ENCODE results near the gene PRR20E. TPM values are rescaled to one million over a fixed set of nuclear protein-coding genes. Genes with fewer than 3 reads are reported as not detected.
"Not testable (repeated sequence)": the region's sequence is repeated elsewhere in the genome, so short reads cannot be mapped to it uniquely, and the experiment has no call there.

PRR20E gene
- total and polyA plus RNA-seq, 4 donors = not detected

GRCh38 chr13:57148106-57148505 is 18.9 kb upstream of the PRR20E start:
- intact Hi-C loops (cut with DNase I); H3K4me1 ChIP-seq (ENCODE audit: control insufficient read depth in 1 of 2, insufficient read depth in 2 of 2, low read length in 2 of 2); H3K4me3 ChIP-seq (ENCODE audit: low read length in 2 of 2); ATAC-seq (ENCODE audit: low FRiP score); H3K9me3 ChIP-seq (ENCODE audit: control insufficient read depth, low read length); H3K27me3 ChIP-seq (ENCODE audit: control insufficient read depth in 1 of 2, insufficient read depth in 2 of 2, low read length in 1 of 2); H3K36me3 ChIP-seq (ENCODE audit: control insufficient read depth in 1 of 2, insufficient read depth in 2 of 2, low read length in 1 of 2); DNase-seq; H3K27ac ChIP-seq (ENCODE audit: low read depth in 1 of 2, low read length in 2 of 2): not testable (repeated sequence)
- 90 to 96% methylated on average over 6 of the region's 14 CpGs for WGBS, 2 donors

GRCh38 chr13:57153761-57154160 is 13.2 kb upstream of the PRR20E start, which contains the start of gene PRR20C:
Gene PRR20C (plus strand): TSS chr13:57154061. CDS start chr13:57154448, 387 bp downstream.
- H3K27me3 ChIP-seq (ENCODE audit: control insufficient read depth in 1 of 2, insufficient read depth in 2 of 2, low read length in 1 of 2); H3K9me3 ChIP-seq (ENCODE audit: control insufficient read depth, low read length); intact Hi-C loops (cut with DNase I); DNase-seq; ATAC-seq (ENCODE audit: low FRiP score); H3K27ac ChIP-seq (ENCODE audit: low read depth in 1 of 2, low read length in 2 of 2); H3K36me3 ChIP-seq (ENCODE audit: control insufficient read depth in 1 of 2, insufficient read depth in 2 of 2, low read length in 1 of 2); H3K4me1 ChIP-seq (ENCODE audit: control insufficient read depth in 1 of 2, insufficient read depth in 2 of 2, low read length in 2 of 2); H3K4me3 ChIP-seq (ENCODE audit: low read length in 2 of 2): not testable (repeated sequence)
- no CpG with 5 or more reads among the region's 22 CpGs for WGBS, 2 donors

GRCh38 chr13:57160332-57160731 is 6.7 kb upstream of the PRR20E start, which contains the start of gene PRR20D:
Gene PRR20D (plus strand): TSS chr13:57160632. CDS start chr13:57161019, 387 bp downstream.
- intact Hi-C loops (cut with DNase I); DNase-seq; H3K4me3 ChIP-seq (ENCODE audit: low read length in 2 of 2): not testable (repeated sequence)

GRCh38 chr13:57191667-57192066 is 24.7 kb downstream of the PRR20E start:
- intact Hi-C loops (cut with DNase I) = no loop called here
- no peak for ATAC-seq (ENCODE audit: low FRiP score)
- H3K4me3 ChIP-seq (ENCODE audit: low read length in 2 of 2) = no peak overlapping the region
- 73 to 87% methylated on average over 1 of the region's 1 CpG for WGBS, 2 donors
- H3K27me3 ChIP-seq (ENCODE audit: control insufficient read depth in 1 of 2, insufficient read depth in 2 of 2, low read length in 1 of 2) = no peaks in the 10 kb centered on the region
- H3K36me3 ChIP-seq (ENCODE audit: control insufficient read depth in 1 of 2, insufficient read depth in 2 of 2, low read length in 1 of 2) = no peaks in the 10 kb centered on the region
- no peak for DNase-seq
- no peaks in the 10 kb centered on the region for H3K9me3 ChIP-seq (ENCODE audit: control insufficient read depth, low read length)
- H3K27ac ChIP-seq (ENCODE audit: low read depth in 1 of 2, low read length in 2 of 2) = no peak overlapping the region
- H3K4me1 ChIP-seq (ENCODE audit: control insufficient read depth in 1 of 2, insufficient read depth in 2 of 2, low read length in 2 of 2) = no peaks in the 10 kb centered on the region

More at GRCh38 chr13:57160332-57160731, 6.7 kb upstream of the PRR20E start, which contains the start of gene PRR20D:
- H3K4me1 ChIP-seq (ENCODE audit: control insufficient read depth in 1 of 2, insufficient read depth in 2 of 2, low read length in 2 of 2); H3K9me3 ChIP-seq (ENCODE audit: control insufficient read depth, low read length); H3K27me3 ChIP-seq (ENCODE audit: control insufficient read depth in 1 of 2, insufficient read depth in 2 of 2, low read length in 1 of 2); H3K27ac ChIP-seq (ENCODE audit: low read depth in 1 of 2, low read length in 2 of 2); ATAC-seq (ENCODE audit: low FRiP score); H3K36me3 ChIP-seq (ENCODE audit: control insufficient read depth in 1 of 2, insufficient read depth in 2 of 2, low read length in 1 of 2): not testable (repeated sequence)
- no CpG with 5 or more reads among the region's 22 CpGs for WGBS, 2 donors

- Histone ChIP-seq H3K9me3 (ENCODE audit: control insufficient read depth, low read length) (no peaks in the 10 kb centered on the region), H3K4me1 (ENCODE audit: control insufficient read depth in 1 of 2, insufficient read depth in 2 of 2, low read length in 2 of 2) (no peaks in the 10 kb centered on the region), H3K36me3 (ENCODE audit: control insufficient read depth in 1 of 2, insufficient read depth in 2 of 2, low read length in 1 of 2) (no peaks in the 10 kb centered on the region), H3K27ac (ENCODE audit: low read depth in 1 of 2, low read length in 2 of 2) (no peak overlapping the region), H3K4me3 (ENCODE audit: low read length in 2 of 2) (no peak overlapping the region), H3K27me3 (ENCODE audit: control insufficient read depth in 1 of 2, insufficient read depth in 2 of 2, low read length in 1 of 2) (no peaks in the 10 kb centered on the region)
- no peak for ATAC-seq (ENCODE audit: low FRiP score)
- 60 to 71% methylated on average over 1 of the region's 1 CpG for WGBS, 2 donors
- intact Hi-C loops (cut with DNase I) = no loop called here
- no peak for DNase-seq
Observed at GRCh38 chr13:57212989-57213388, 46.0 kb downstream of the PRR20E start.

Other genes with a start within 250 kb of the PRR20E start
- gene PRR20A, start 26.3 kb upstream of the PRR20E start, total RNA-seq = not detected
- gene PRR20A, start 26.3 kb upstream of the PRR20E start, polyA plus RNA-seq = not detected
- gene PRR20B, start 19.7 kb upstream of the PRR20E start, total RNA-seq = not detected
- gene PRR20B, start 19.7 kb upstream of the PRR20E start, polyA plus RNA-seq = not detected
- not detected for gene PRR20C, start 13.1 kb upstream of the PRR20E start, total RNA-seq
- not detected for gene PRR20C, start 13.1 kb upstream of the PRR20E start, polyA plus RNA-seq
- gene PRR20D, start 6.6 kb upstream of the PRR20E start, total RNA-seq = not detected
- not detected for gene PRR20D, start 6.6 kb upstream of the PRR20E start, polyA plus RNA-seq

Measured in aorta (tissue), 5 donors.